Tibial nerve (tissue), 4 donors: ENCODE data around the gene BTRC.

Experiments used
- CTCF ChIP-seq, 5 experiments: fragments of 200-600 bp in 3 of 5; fragments of 450-650 bp in 2 of 5; sonication (generic) in 3 of 5; IDR thresholded peaks; one replicate each; pipeline ENCODE4 v1.5.1; 2016 to 2019; ENCODE audit warnings: antibody characterized with exemption in 5 of 5, mild to moderate bottlenecking in 3 of 5, moderate library complexity in 2 of 5
- EP300 ChIP-seq, 2 donors: sonication (generic); formaldehyde crosslinking; IDR thresholded peaks; one replicate each; pipeline ENCODE4 v1.6.1; 2017; ENCODE audit warnings: antibody characterized with exemption in 2 of 2, mild to moderate bottlenecking in 1 of 2
- POLR2A ChIP-seq, 2 donors: fragments of 450-650 bp; IDR thresholded peaks; one replicate each; pipeline ENCODE4 v1.6.1; 2017; ENCODE audit warnings: antibody characterized with exemption in 2 of 2, mild to moderate bottlenecking in 2 of 2, moderate library complexity in 2 of 2

- TF ChIP-seq CTCF (IDR thresholded peaks at IDR 0.05) (no peak), POLR2A (IDR thresholded peaks at IDR 0.05) (no peak), EP300 (IDR thresholded peaks at IDR 0.05) (no peak)
Observed at GRCh38 chr10:101558671-101559595, 205.0 kb downstream of the BTRC start.
